Brain microvascular endothelial cell (primary cell): ENCODE results near the gene IFNA4.

Experiments used
- DNase-seq: peaks from one replicate; pipeline ENCODE4 v3.0.0-alpha.2; 2020
- H3K27ac ChIP-seq: fragments of 250-450 bp; sonication (Bioruptor Pico); 2 replicates; pipeline ENCODE4 v1.5.1; 2020; ENCODE audit warnings: mild to moderate bottlenecking, moderate library complexity
- H3K27me3 ChIP-seq: fragments of 250-450 bp; sonication (Bioruptor Pico); replicated peaks from 2 replicates; pipeline ENCODE4 v1.5.1; 2020; ENCODE audit warnings: mild to moderate bottlenecking
- H3K36me3 ChIP-seq: fragments of 250-450 bp; sonication (Bioruptor Pico); replicated peaks from 2 replicates; pipeline ENCODE4 v1.5.1; 2020; ENCODE audit warnings: mild to moderate bottlenecking
- H3K4me3 ChIP-seq: 2 replicates; pipeline ENCODE4 v1.5.1; 2011; ENCODE audit warnings: low read depth, mild to moderate bottlenecking, control low read depth, low read length, moderate library complexity
- CTCF ChIP-seq: IDR thresholded peaks from 2 replicates; pipeline ENCODE4 v1.5.1; 2011; ENCODE audit warnings: low read depth, mild to moderate bottlenecking, moderate library complexity, low read length, control low read depth, inconsistent platforms; ENCODE audit errors: missing control alignments
- in situ Hi-C: cut with HindIII; loops from 2 replicates; pipeline ENCODE4 v1.10.0; 2017; ENCODE audit warnings: low sequenced_read_pairs, low pct_ligation_motif_present

The IFNA4 gene

GRCh38 chr9:21165516-21165915 is 21.9 kb downstream of the IFNA4 start:
- no peak overlapping the region for H3K4me3 ChIP-seq
- no peaks in the 10 kb centered on the region for H3K27me3 ChIP-seq
- DNase-seq: no peak
- no peak overlapping the region for H3K27ac ChIP-seq
- no peak for TF ChIP-seq CTCF
- no peaks in the 10 kb centered on the region for H3K36me3 ChIP-seq
- in situ Hi-C loops: no loop called here

- no peak for TF ChIP-seq CTCF
These were observed 27.2 kb downstream of the IFNA4 start for GRCh38 chr9:21160178-21160577.

GRCh38 chr9:21155501-21155900 is 31.9 kb downstream of the IFNA4 start:
- in situ Hi-C loops: no loop called here
- DNase-seq: peak; percentile 44
- H3K36me3 ChIP-seq: no peaks in the 10 kb centered on the region
- no peak overlapping the region for H3K27ac ChIP-seq
- no peak overlapping the region for H3K4me3 ChIP-seq
- TF ChIP-seq CTCF: no peak
- H3K27me3 ChIP-seq: no peaks in the 10 kb centered on the region

More at GRCh38 chr9:21160178-21160577, 27.2 kb downstream of the IFNA4 start:
- Histone ChIP-seq H3K27ac (no peak overlapping the region), H3K4me3 (no peak overlapping the region), H3K36me3 (no peaks in the 10 kb centered on the region), H3K27me3 (no peaks in the 10 kb centered on the region)
- in situ Hi-C loops: no loop called here
- peak; percentile 74 for DNase-seq

GRCh38 chr9:21154018-21154608 is 33.3 kb downstream of the IFNA4 start:
- in situ Hi-C loops: no loop called here
- peak; percentile 53 for TF ChIP-seq CTCF
- H3K4me3 ChIP-seq: no peak overlapping the region
- no peak overlapping the region for H3K27ac ChIP-seq
- H3K36me3 ChIP-seq: no peaks in the 10 kb centered on the region
- no peaks in the 10 kb centered on the region for H3K27me3 ChIP-seq
- peak; percentile 64 for DNase-seq

GRCh38 chr9:21153336-21154017 is 33.9 kb downstream of the IFNA4 start:
- DNase-seq: peak; percentile 60
- H3K4me3 ChIP-seq: no peak overlapping the region
- TF ChIP-seq CTCF: no peak

More at GRCh38 chr9:21153336-21154017, 33.9 kb downstream of the IFNA4 start:
- no peaks in the 10 kb centered on the region for H3K27me3 ChIP-seq
- in situ Hi-C loops: no loop called here
- H3K27ac ChIP-seq: no peak overlapping the region
- no peaks in the 10 kb centered on the region for H3K36me3 ChIP-seq
